Left renal pelvis (tissue), 4 donors: ENCODE results near the gene SPA17. TPM values are rescaled to one million over a fixed set of nuclear protein-coding genes. Genes with fewer than 3 reads are reported as not detected.

Experiments
- DNase-seq, 4 donors: peaks; one replicate each; pipeline ENCODE4 v3.0.0-alpha.2; 2013; ENCODE audit warnings: low read depth in 4 of 4, low spot score in 3 of 4
- polyA plus RNA-seq, 4 donors: library from polyadenylated mRNA; unstranded; fragments of 120-200 nt; gene quantifications; one replicate each; pipeline ENCODE4 v1.2.1, GENCODE V29; 2013; ENCODE audit not compliant: insufficient read length in 4 of 4

SPA17 gene
- polyA plus RNA-seq, 4 donors, result 5.0 to 24.4 (median 19.2) TPM

GRCh38 chr11:124661553-124661952 is 12.2 kb upstream of the SPA17 start:
- DNase-seq, result no peak

GRCh38 chr11:124662106-124662505 is 11.6 kb upstream of the SPA17 start:
- no peak for DNase-seq

- no peak for DNase-seq
Measured at GRCh38 chr11:124663861-124664260, 9.8 kb upstream of the SPA17 start.

GRCh38 chr11:124667601-124668000 is 6.1 kb upstream of the SPA17 start:
- DNase-seq, result no peak

- DNase-seq, result no peak
Measured at GRCh38 chr11:124669193-124669592, 4.5 kb upstream of the SPA17 start.

- no peak for DNase-seq
Measured at GRCh38 chr11:124670732-124671131, 3.0 kb upstream of the SPA17 start.

- no peak for DNase-seq
Measured at GRCh38 chr11:124672536-124673215, 1.0 kb upstream of the SPA17 start.

GRCh38 chr11:124674168-124674517 is 439 bp downstream of the SPA17 start:
- no peak for DNase-seq

- no peak for DNase-seq
Measured at GRCh38 chr11:124674571-124674970, 867 bp downstream of the SPA17 start.

GRCh38 chr11:124676386-124676785 is 2.7 kb downstream of the SPA17 start:
- no peak for DNase-seq

- no peak for DNase-seq
Measured at GRCh38 chr11:124678416-124678815, 4.7 kb downstream of the SPA17 start.

GRCh38 chr11:124681421-124681820 is 7.7 kb downstream of the SPA17 start:
- no peak for DNase-seq

- no peak for DNase-seq
Measured at GRCh38 chr11:124682443-124682842, 8.7 kb downstream of the SPA17 start.

GRCh38 chr11:124693142-124693541 is 19.4 kb downstream of the SPA17 start:
- DNase-seq, result no peak

- no peak for DNase-seq
Measured at GRCh38 chr11:124699547-124699946, 25.8 kb downstream of the SPA17 start.

GRCh38 chr11:124700028-124700427 is 26.3 kb downstream of the SPA17 start:
- no peak for DNase-seq

- no peak for DNase-seq
Measured at GRCh38 chr11:124707829-124708228, 34.1 kb downstream of the SPA17 start.

GRCh38 chr11:124712392-124712791 is 38.7 kb downstream of the SPA17 start:
- no peak for DNase-seq

GRCh38 chr11:124716591-124716990 is 42.9 kb downstream of the SPA17 start:
- no peak for DNase-seq

- DNase-seq, result no peak
Measured at GRCh38 chr11:124717421-124717785, 43.7 kb downstream of the SPA17 start.

- DNase-seq, result no peak
Measured at GRCh38 chr11:124717786-124718651, 44.3 kb downstream of the SPA17 start.

GRCh38 chr11:124718801-124719200 is 45.1 kb downstream of the SPA17 start:
- DNase-seq, result no peak
